Urinary bladder (tissue), 4 donors: Measurements from ENCODE around the gene NLGN1. TPM values are rescaled to one million over a fixed set of nuclear protein-coding genes. Genes with fewer than 3 reads are reported as not detected.

ENCODE experiments used
- DNase-seq: peaks from one replicate; pipeline ENCODE4 v3.0.0-alpha.2; 2015; ENCODE audit errors: extremely low spot score
- H3K27ac ChIP-seq: one replicate; pipeline ENCODE4 v1.5.1; 2013; ENCODE audit warnings: low read depth, mild to moderate bottlenecking, moderate library complexity
- H3K36me3 ChIP-seq: one replicate; pipeline ENCODE4 v1.6.1; 2013; ENCODE audit warnings: mild to moderate bottlenecking, moderate library complexity; ENCODE audit not compliant: insufficient read depth
- H3K4me1 ChIP-seq: one replicate; pipeline ENCODE4 v1.6.1; 2013; ENCODE audit warnings: mild to moderate bottlenecking, moderate library complexity; ENCODE audit not compliant: insufficient read depth
- H3K4me3 ChIP-seq: one replicate; pipeline ENCODE4 v1.5.1; 2013; ENCODE audit warnings: low read depth, low read length
- WGBS: extraction: QIAGEN DNeasy Blood & Tissue Kit; methylation state at CpG from one replicate; pipeline ENCODE4 v1.1.7; 2013; 5-methylcytosine and 5-hydroxymethylcytosine counted together
- polyA plus RNA-seq: library from polyadenylated mRNA; stranded (reverse); fragments of 200-250 nt; gene quantifications from one replicate; pipeline ENCODE4 v1.2.3, GENCODE V29; 2013
- total RNA-seq: library from RNA; depleted of rRNA; stranded (reverse); fragments of >200 nt; gene quantifications from one replicate; pipeline ENCODE4 v1.2.3, GENCODE V29; 2014
- donor health status: healthy with polysubstance abuse.
- donor health status: healthy.

The NLGN1 gene
- total and polyA plus RNA-seq, 2 donors = 8.4 to 51.8 TPM

GRCh38 chr3:173897631-173898030 is 500.1 kb downstream of the NLGN1 start:
- DNase-seq = no peak
- H3K27ac ChIP-seq = no peak overlapping the region
- no peaks in the 10 kb centered on the region for H3K4me1 ChIP-seq
- H3K4me3 ChIP-seq = no peak overlapping the region
- H3K36me3 ChIP-seq = no peaks in the 10 kb centered on the region

DNA sequence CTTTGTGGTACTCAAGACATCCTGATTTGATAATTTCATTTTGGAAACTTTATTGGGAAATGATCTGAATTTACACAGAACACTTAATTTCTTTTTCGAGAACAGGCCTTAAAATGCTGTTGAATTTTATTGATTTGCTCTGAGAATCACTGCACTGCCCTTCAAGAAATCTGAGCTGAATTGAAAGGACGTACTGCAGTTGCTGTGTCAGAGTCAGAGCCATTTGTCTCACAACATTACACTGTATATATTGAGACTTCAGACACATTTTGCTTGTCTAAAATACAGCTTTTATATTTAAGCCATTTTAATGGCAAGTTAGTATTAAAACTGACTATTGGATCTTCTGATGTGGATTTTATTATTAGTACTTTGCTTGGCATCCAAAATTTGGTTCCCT is 504.1 kb downstream of the NLGN1 start:
- Histone ChIP-seq H3K36me3 (no peaks in the 10 kb centered on the region), H3K27ac (no peak overlapping the region), H3K4me3 (no peak overlapping the region), H3K4me1 (no peaks in the 10 kb centered on the region)
- DNase-seq = no peak
- WGBS = 88% methylated on average over 2 of the region's 2 CpGs

- Histone ChIP-seq H3K27ac (no peak overlapping the region), H3K4me1 (no peaks in the 10 kb centered on the region), H3K36me3 (no peaks in the 10 kb centered on the region), H3K4me3 (no peak overlapping the region)
- DNase-seq = no peak
- WGBS = 94% methylated on average over 1 of the region's 1 CpG
Measured at GRCh38 chr3:173902401-173902800, 504.9 kb downstream of the NLGN1 start.

DNA sequence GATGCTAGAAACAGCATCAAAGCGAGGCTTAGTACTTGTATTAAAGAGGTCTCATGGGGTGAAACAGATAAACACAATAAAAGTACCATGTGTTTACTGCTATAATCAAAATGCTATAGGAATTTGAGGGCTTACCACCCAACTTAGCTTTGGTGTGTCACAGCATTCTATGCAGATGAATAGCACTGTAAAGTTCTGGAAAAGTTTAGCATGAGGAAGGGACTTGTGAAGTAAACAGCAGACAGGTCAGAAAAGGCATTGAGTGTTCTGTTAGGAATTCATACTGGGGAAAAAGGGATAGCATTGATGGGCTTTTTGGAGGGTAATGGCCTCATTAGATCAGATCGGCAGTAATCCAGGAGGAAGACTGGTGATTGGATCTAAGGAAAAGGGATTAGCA is 505.3 kb downstream of the NLGN1 start:
- no peak overlapping the region for H3K4me3 ChIP-seq
- no peak overlapping the region for H3K27ac ChIP-seq
- WGBS = 91% methylated on average over 2 of the region's 2 CpGs
- no peak for DNase-seq
- H3K4me1 ChIP-seq = no peaks in the 10 kb centered on the region
- no peaks in the 10 kb centered on the region for H3K36me3 ChIP-seq

GRCh38 chr3:173905381-173905780 is 507.8 kb downstream of the NLGN1 start:
- no peak for DNase-seq
- 97% methylated on average over 1 of the region's 1 CpG for WGBS

GRCh38 chr3:173911446-173911845 is 513.9 kb downstream of the NLGN1 start:
- Histone ChIP-seq H3K4me1 (no peaks in the 10 kb centered on the region), H3K36me3 (no peaks in the 10 kb centered on the region), H3K4me3 (no peak overlapping the region), H3K27ac (no peak overlapping the region)
- no peak for DNase-seq
- WGBS = 74% methylated on average over 3 of the region's 3 CpGs

More at GRCh38 chr3:173905381-173905780, 507.8 kb downstream of the NLGN1 start:
- Histone ChIP-seq H3K27ac (no peak overlapping the region), H3K4me1 (no peaks in the 10 kb centered on the region), H3K4me3 (no peak overlapping the region), H3K36me3 (no peaks in the 10 kb centered on the region)

DNA sequence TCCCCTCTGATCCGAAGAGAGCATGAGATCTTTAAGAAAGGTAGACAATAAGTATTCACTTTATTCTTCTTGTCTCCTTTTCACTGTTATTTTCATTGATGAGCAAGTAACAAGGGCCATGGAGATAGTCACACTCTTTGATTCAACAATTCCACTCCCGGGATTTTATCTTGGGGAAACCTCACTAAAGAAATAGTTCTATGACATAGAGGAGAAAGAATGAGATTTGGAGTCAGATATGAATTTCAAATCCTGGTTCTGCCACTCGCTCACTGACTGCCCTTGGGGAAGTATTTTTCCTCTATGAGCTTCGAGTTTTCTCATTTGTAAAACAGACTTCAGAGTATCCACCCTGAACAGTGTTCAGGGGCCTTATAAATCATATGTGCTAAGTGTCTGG is 514.6 kb downstream of the NLGN1 start:
- Histone ChIP-seq H3K4me1 (no peaks in the 10 kb centered on the region), H3K4me3 (no peak overlapping the region), H3K27ac (no peak overlapping the region), H3K36me3 (no peaks in the 10 kb centered on the region)
- DNase-seq = no peak
- 79% methylated on average over 4 of the region's 4 CpGs for WGBS

- DNase-seq = no peak
- Histone ChIP-seq H3K36me3 (no peaks in the 10 kb centered on the region), H3K4me3 (no peak overlapping the region), H3K4me1 (no peaks in the 10 kb centered on the region), H3K27ac (no peak overlapping the region)
- WGBS = 12% methylated on average over 2 of the region's 2 CpGs
Measured at GRCh38 chr3:173913397-173913796, 515.9 kb downstream of the NLGN1 start.

DNA sequence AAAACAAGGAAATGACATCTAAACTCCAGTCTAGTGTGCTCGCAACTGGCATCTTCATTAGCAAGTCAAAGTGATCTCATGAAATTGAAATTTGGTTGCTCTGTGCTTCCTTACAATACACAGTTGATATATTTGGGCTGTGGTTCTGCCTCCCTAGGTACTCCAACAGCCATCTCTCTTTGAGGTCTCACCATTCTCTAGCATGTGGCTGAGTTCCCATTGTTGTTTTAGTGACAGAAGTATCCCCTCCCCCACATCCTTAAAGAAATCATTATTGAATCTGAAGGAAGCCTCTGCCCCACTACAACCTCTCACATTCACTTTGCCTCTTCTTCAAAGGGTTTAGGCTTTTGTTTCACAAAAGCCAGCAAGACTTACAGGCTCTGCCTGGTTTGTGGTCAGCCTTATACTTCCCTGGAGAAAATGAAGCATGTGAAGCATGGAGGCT is 516.5 kb downstream of the NLGN1 start:
- DNase-seq = no peak
- Histone ChIP-seq H3K36me3 (no peaks in the 10 kb centered on the region), H3K27ac (no peak overlapping the region), H3K4me1 (no peaks in the 10 kb centered on the region), H3K4me3 (no peak overlapping the region)
- 77% methylated on average over 1 of the region's 1 CpG for WGBS

GRCh38 chr3:173916799-173917198 is 519.3 kb downstream of the NLGN1 start:
- Histone ChIP-seq H3K27ac (no peak overlapping the region), H3K36me3 (no peaks in the 10 kb centered on the region), H3K4me3 (no peak overlapping the region), H3K4me1 (no peaks in the 10 kb centered on the region)
- no peak for DNase-seq

DNA sequence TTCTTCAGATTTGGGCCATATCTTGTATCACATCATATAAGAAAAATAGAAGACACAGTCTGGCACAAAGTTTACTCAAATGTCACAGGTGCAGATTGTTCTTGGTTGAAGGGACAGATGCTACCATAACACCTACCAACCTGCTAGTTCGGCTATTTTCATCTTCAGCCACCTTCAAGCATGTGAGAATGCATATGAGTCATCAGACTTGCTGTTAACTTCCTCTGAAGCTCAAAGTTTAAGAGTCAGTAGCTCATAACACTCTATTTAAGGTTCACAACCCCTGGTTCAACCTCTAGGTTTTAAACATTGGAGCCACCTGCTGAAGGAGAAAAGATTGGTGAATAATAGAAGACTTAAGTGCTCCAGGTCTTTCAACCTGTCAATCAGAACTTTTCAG is 522.8 kb downstream of the NLGN1 start:
- WGBS = 81% methylated on average over 1 of the region's 1 CpG

DNA sequence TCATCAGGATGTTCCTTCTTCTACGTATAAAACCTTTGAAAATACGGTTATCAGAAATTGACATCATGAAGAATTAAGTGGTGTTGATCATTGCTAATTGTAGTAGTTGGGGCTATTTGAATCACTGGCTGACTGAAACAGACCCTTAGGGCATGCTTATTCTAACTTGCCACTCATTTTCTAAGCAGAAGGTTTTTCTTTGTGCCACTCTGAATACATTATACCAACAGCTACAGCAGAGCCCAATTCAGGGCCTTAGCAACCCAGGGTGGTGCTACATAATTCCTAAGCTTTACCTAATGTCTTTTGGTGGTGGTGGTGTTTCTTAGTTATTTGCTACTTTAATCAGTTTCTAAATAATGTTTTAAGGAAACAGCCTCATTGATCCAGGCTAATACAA is 524.2 kb downstream of the NLGN1 start:
- no peaks in the 10 kb centered on the region for H3K4me1 ChIP-seq
- no peak overlapping the region for H3K27ac ChIP-seq
- no peak overlapping the region for H3K4me3 ChIP-seq
- 92% methylated on average over 2 of the region's 2 CpGs for WGBS
- H3K36me3 ChIP-seq = no peaks in the 10 kb centered on the region
- no peak for DNase-seq

More for the DNA sequence above, 522.8 kb downstream of the NLGN1 start:
- DNase-seq = no peak
- no peaks in the 10 kb centered on the region for H3K36me3 ChIP-seq
- H3K27ac ChIP-seq = no peak overlapping the region
- no peak overlapping the region for H3K4me3 ChIP-seq
- no peaks in the 10 kb centered on the region for H3K4me1 ChIP-seq

DNA sequence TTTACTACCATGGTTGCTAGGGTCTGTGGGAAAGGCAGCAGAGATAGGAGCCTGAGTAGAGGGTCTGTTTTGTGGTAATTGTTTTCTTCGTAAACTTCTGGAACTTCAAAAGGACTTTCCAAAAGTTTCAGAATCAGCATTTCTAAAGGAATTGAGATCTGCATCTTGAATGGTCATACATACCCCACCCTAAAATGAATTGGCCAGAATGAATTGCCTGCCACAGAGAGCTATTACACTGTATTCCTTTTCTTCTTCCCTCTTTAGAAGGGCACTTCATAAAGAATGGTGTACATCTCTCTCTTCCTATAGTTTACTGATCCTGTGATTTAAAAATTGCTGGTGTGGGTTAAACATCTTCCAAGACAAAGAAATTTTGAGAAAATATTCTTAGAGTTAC is 525.7 kb downstream of the NLGN1 start:
- H3K4me1 ChIP-seq = no peaks in the 10 kb centered on the region
- WGBS = 89% methylated on average over 1 of the region's 1 CpG
- DNase-seq = no peak
- H3K4me3 ChIP-seq = no peak overlapping the region
- H3K27ac ChIP-seq = no peak overlapping the region
- H3K36me3 ChIP-seq = no peaks in the 10 kb centered on the region

DNA sequence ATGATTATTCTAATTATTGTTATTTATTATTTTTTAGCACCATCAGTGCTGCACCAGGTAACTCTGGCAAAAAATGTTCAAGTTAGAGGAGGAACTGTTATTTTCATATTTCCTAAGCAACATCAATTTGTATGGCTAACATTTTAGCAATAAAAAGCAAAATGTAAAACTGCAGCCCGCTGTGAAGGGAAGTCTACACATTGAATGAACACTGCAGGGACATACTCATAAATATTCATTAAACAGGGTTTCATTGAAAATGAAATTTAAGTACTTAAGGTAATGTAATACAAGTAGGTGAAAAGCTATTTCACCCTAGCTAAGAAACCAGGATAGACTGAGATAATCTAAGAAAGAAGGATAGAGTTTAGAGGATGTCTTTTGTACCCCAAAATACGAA is 532.7 kb downstream of the NLGN1 start:
- Histone ChIP-seq H3K4me1 (no peaks in the 10 kb centered on the region), H3K27ac (no peak overlapping the region), H3K36me3 (no peaks in the 10 kb centered on the region), H3K4me3 (no peak overlapping the region)
- WGBS = 93% methylated on average over 2 of the region's 2 CpGs
- DNase-seq = no peak

- no peak for DNase-seq
- H3K4me1 ChIP-seq = no peaks in the 10 kb centered on the region
- no peak overlapping the region for H3K27ac ChIP-seq
- no peaks in the 10 kb centered on the region for H3K36me3 ChIP-seq
- H3K4me3 ChIP-seq = no peak overlapping the region
Measured at GRCh38 chr3:173932624-173933023, 535.1 kb downstream of the NLGN1 start.
